Effector memory CD4-positive, alpha-beta T cell (primary cell): ENCODE data around the gene FHL5.

Source experiments
- DNase-seq, 3 donors: peaks; one replicate each; pipeline ENCODE4 v3.0.0-alpha.2; 2020
- H3K27ac ChIP-seq: 2 replicates; pipeline ENCODE4 v1.7.0; 2013; ENCODE audit warnings: mild to moderate bottlenecking, low read length, moderate library complexity; ENCODE audit not compliant: insufficient read depth, poor library complexity, severe bottlenecking
- H3K27me3 ChIP-seq: replicated peaks from 2 replicates; pipeline ENCODE4 v1.7.0; 2013; ENCODE audit warnings: mild to moderate bottlenecking, low read length; ENCODE audit not compliant: insufficient read depth, control insufficient read depth, poor library complexity, severe bottlenecking
- H3K36me3 ChIP-seq: 2 replicates; pipeline ENCODE4 v1.7.0; 2013; ENCODE audit warnings: mild to moderate bottlenecking, low read length, moderate library complexity; ENCODE audit not compliant: control insufficient read depth, insufficient read depth
- H3K4me1 ChIP-seq: 2 replicates; pipeline ENCODE4 v1.7.0; 2013; ENCODE audit warnings: low read length, mild to moderate bottlenecking; ENCODE audit not compliant: control insufficient read depth, insufficient read depth, poor library complexity, severe bottlenecking
- H3K4me3 ChIP-seq: 2 replicates; pipeline ENCODE4 v1.7.0; 2013; ENCODE audit warnings: low read length, low read depth, mild to moderate bottlenecking; ENCODE audit not compliant: insufficient read depth, poor library complexity, severe bottlenecking
- H3K9me3 ChIP-seq: 2 replicates; pipeline ENCODE4 v1.7.0; 2013; ENCODE audit warnings: mild to moderate bottlenecking, low read length, moderate library complexity; ENCODE audit not compliant: control insufficient read depth

Gene FHL5

DNA sequence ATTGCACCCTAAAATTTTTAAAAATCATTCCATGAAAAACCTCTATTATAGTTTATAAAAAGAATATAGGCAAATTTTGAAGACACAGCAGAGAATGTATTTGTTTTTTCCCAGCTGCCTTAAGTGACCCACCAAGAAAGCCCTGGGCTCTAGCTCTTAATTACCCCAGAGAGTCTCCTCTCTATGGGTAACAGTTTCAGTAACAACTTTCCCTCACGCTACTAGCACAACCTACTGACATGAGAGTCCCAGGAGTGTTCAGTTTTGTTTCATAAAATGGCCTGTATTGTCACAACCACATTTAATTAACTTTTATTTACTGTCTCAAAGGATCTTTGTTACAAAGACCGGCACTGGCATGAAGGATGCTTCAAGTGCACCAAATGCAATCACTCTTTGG, 41.5 kb downstream of the FHL5 start:
- Histone ChIP-seq H3K36me3 (no peaks in the 10 kb centered on the region), H3K9me3 (no peaks in the 10 kb centered on the region)

DNA sequence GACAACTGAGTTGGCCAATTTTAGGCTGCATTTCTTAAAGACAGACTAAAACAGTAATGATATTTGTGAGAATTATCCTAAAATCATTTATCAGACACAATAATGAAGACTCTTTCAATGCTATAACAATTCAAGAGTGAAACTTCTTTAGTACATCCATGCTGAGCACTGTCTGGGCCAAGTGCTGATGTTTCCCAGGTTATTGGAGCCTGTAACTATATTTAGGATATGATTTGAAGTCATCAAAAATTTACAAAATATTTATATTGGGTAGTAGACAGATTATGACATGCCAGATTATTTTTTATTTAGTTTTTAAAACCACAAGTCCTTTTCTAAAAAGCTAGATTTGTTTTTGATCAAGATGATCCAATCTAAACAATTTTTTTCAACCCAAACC, 45.1 kb downstream of the FHL5 start:
- no peaks in the 10 kb centered on the region for H3K9me3 ChIP-seq
- no peak overlapping the region for H3K27ac ChIP-seq
- H3K4me1 ChIP-seq: no peaks in the 10 kb centered on the region
- no peak for DNase-seq
- no peaks in the 10 kb centered on the region for H3K36me3 ChIP-seq
- no peak overlapping the region for H3K4me3 ChIP-seq
- peaks cover 3% of the 10 kb centered on the region for H3K27me3 ChIP-seq

More for the DNA sequence above, 41.5 kb downstream of the FHL5 start:
- Histone ChIP-seq H3K27me3 (peaks cover 2% of the 10 kb centered on the region), H3K4me3 (no peak overlapping the region), H3K4me1 (no peaks in the 10 kb centered on the region), H3K27ac (no peak overlapping the region)
- DNase-seq: no peak

DNA sequence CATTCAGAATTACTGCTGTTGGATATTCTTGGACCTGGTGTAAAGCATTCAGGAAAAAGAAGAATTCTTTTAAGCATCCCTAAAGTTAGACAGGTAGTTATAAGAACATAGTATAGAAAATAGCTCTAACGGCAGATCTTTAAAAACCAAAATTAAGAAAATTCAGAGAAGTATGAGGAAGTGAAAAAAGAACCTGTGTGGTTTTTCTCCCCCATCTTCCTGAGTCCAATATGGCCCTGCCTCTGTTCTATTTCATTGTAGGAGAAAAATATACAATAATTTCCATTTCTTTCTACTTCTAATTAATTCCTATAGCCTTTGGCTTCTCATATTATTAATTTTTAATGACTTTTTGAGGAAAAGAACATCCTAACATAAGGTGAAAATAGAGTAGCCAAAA, 47.1 kb downstream of the FHL5 start:
- DNase-seq: no peak
- Histone ChIP-seq H3K9me3 (no peaks in the 10 kb centered on the region), H3K27me3 (peaks cover 3% of the 10 kb centered on the region), H3K4me3 (no peak overlapping the region), H3K27ac (no peak overlapping the region), H3K4me1 (no peaks in the 10 kb centered on the region), H3K36me3 (no peaks in the 10 kb centered on the region)

DNA sequence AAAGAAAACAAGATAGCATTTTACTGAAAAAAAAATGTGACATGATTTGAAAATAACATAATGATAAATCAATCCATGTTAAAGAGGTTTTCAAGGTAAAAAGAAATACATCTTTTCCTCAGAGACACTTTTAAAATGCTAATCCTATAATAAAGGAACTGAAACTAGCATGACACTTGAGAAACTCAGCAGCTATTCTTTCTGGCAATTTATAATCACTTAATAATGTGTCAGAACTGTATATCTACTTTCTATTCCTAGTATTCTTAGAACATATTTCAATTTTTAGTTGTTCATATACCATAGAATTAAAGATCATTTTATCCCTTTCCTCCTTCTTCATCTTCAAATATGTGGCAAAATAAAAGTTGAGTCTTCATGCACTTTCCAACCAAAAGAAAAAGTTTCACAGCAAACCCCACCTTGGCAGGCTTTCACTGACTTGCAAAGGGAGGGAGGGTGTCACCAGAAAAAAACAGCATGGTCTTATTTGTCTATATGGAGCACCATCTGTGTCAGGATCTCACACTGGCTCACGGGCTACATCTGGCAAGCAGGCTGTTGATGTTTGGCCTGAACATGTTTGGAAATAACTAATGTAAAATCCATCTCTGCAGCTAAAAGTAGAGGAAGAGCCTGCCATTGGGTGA, 48.5 kb downstream of the FHL5 start:
- DNase-seq: no peak
- Histone ChIP-seq H3K27me3 (peaks cover 3% of the 10 kb centered on the region), H3K27ac (no peak overlapping the region), H3K9me3 (no peaks in the 10 kb centered on the region), H3K4me1 (no peaks in the 10 kb centered on the region), H3K36me3 (no peaks in the 10 kb centered on the region), H3K4me3 (no peak overlapping the region)

DNA sequence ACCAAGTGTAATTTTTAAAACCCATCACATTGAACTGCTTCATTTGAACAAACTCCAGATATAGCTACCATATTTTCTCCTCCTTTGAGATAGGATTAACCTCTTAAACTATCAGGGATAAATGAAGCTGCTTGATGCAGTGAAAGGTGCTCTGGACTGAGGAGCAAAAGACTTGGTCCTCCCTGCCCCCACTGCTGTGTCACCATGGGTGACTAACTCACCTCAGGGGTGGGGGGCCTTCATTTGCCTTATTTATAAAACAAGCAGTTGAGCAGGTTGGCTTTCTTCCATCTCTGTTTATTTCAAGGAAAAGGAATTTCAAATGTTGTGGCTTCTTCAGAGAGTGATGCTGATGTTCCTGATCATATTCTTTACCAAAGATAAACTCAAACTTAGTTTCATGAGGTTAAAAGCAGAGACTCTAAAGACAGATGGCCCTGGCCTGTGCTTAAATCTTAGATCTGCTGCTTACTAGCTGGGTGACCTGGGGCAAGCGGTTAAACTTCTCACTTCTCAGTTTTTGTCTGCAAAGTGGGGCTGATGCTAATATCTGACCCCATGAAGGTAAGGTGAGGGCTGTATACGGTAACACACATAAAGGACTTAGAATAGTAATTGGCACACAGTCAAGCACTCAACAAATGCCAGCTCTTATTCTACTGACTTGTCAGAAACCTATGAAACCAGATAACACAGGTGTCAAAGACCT, 50.5 kb downstream of the FHL5 start:
- H3K27ac ChIP-seq: no peak overlapping the region
- H3K9me3 ChIP-seq: no peaks in the 10 kb centered on the region
- H3K27me3 ChIP-seq: peaks cover 3% of the 10 kb centered on the region
- DNase-seq: no peak
- no peaks in the 10 kb centered on the region for H3K4me1 ChIP-seq
- H3K36me3 ChIP-seq: no peaks in the 10 kb centered on the region
- H3K4me3 ChIP-seq: no peak overlapping the region

DNA sequence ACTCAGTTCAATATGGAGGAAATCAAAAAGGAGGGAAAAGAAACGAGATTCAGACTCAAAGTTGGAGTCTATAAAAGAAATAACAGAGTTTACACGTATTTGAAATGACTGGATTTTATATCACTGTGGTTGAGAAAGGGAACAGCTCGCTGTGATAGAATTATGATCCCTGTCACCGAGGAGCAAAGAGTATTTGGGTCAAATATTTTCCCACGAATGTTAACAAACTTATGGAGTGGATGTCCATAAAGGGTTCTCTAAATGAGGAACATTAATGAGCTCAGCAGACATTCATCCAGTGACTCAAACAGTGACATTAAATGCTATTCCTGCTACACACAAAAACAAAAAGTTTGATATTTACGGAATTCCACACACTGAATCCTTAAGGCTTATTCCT, 57.9 kb downstream of the FHL5 start:
- no peaks in the 10 kb centered on the region for H3K4me1 ChIP-seq
- DNase-seq: no peak
- H3K27me3 ChIP-seq: no peaks in the 10 kb centered on the region
- no peaks in the 10 kb centered on the region for H3K9me3 ChIP-seq
- H3K36me3 ChIP-seq: no peaks in the 10 kb centered on the region
- no peak overlapping the region for H3K27ac ChIP-seq
- no peak overlapping the region for H3K4me3 ChIP-seq

DNA sequence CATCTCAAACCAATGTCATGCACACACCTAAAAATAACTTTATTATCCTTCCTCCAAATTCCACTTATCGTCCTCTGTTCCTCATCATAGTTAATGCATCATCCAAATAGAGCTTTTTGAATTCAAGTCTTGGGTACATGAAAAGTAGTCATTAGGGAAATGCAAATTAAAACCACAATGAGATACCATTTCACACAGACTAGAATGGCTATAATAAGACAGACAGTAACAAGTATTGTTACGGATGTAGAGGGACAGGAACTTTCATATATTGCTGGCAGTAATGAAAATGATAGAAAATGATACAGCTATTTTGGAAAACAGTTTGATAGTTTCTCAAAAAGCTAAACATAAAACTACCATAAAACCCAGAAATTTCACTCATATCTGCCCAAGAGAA, 59.1 kb downstream of the FHL5 start:
- DNase-seq: no peak
- Histone ChIP-seq H3K9me3 (no peaks in the 10 kb centered on the region), H3K4me3 (no peak overlapping the region), H3K4me1 (no peaks in the 10 kb centered on the region), H3K27ac (no peak overlapping the region), H3K27me3 (no peaks in the 10 kb centered on the region), H3K36me3 (no peaks in the 10 kb centered on the region)

DNA sequence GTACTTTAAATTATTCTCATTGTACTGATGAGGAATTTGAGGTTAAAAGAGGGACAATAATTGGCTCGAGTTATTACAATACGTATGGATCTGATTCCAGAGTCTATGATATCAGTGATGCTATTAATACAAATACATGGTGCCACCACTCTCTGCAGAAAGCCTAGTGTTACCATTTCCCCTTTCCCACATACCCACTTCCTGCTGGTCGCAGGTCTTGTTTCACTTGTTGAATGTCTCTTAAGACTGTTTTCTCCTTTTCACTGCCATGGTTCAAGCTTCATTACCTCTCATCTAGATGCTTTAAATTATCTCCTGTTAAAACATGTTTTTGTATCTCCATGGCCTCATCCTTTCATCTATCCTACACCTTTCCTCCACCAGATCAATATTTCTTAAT, 62.0 kb downstream of the FHL5 start:
- no peak for DNase-seq
- H3K27me3 ChIP-seq: no peaks in the 10 kb centered on the region
- H3K4me1 ChIP-seq: no peaks in the 10 kb centered on the region
- no peak overlapping the region for H3K4me3 ChIP-seq
- no peak overlapping the region for H3K27ac ChIP-seq
- H3K9me3 ChIP-seq: no peaks in the 10 kb centered on the region
- H3K36me3 ChIP-seq: no peaks in the 10 kb centered on the region

DNA sequence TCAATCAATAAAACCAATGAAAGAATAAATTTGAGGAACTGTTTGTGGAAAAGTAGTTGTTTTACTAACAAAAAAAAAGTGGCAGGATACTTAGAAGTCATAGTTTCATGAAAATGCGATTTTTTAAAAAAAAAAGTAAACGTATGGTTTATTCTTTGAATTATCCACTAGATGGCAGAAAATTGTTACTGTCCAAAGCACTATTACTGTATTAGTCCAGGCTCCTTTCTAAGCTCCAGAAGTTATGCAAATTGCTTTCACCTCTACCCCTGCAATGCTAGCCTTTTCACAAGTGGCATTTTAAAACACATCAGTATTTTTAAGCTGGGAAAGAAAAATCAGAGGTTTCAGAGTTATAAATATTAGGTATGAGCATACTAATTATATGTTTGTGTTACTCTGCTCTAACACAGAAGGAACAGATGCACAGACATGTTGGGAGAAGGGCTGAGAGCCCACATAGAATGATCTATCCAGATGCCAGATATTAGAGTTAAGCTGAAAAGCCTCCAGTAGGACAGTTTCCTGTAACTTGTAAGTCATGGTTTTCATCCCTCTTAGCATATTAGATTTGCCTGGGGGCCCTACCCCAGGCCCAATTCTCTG, 63.9 kb downstream of the FHL5 start:
- Histone ChIP-seq H3K27me3 (no peaks in the 10 kb centered on the region), H3K27ac (no peak overlapping the region), H3K9me3 (no peaks in the 10 kb centered on the region), H3K4me3 (no peak overlapping the region), H3K4me1 (no peaks in the 10 kb centered on the region), H3K36me3 (no peaks in the 10 kb centered on the region)
- DNase-seq: no peak

DNA sequence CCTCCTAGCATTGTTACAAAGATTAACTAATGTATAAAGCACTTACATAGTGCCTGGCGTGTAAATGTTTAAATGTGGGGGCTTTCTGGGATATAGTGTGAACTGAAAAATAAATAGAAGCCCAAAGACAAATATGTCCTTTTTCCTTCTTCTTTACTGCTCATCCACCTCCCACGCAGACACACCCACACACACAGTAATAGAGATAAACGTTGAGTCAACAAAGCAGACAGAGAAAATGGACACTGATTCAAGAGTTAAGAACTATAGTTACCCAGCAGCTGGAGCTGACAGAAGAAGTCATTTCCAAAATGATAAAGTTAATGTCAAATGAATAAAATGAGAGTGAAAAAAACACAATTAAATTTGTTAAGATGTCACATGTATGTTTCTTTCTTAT, 68.3 kb downstream of the FHL5 start:
- H3K36me3 ChIP-seq: no peaks in the 10 kb centered on the region

More for the DNA sequence above, 68.3 kb downstream of the FHL5 start:
- Histone ChIP-seq H3K9me3 (no peaks in the 10 kb centered on the region), H3K27me3 (peaks cover 3% of the 10 kb centered on the region), H3K4me3 (no peak overlapping the region), H3K4me1 (no peaks in the 10 kb centered on the region), H3K27ac (no peak overlapping the region)
- DNase-seq: no peak
